Measurements from ENCODE around the gene TM9SF1. TPM values are rescaled to one million over a fixed set of nuclear protein-coding genes. Genes with fewer than 3 reads are reported as not detected.

Gene TM9SF1
- total RNA-seq, 3 donors from 2014 or later, result 52.3 to 75.7 (median 71.1) TPM

DNA sequence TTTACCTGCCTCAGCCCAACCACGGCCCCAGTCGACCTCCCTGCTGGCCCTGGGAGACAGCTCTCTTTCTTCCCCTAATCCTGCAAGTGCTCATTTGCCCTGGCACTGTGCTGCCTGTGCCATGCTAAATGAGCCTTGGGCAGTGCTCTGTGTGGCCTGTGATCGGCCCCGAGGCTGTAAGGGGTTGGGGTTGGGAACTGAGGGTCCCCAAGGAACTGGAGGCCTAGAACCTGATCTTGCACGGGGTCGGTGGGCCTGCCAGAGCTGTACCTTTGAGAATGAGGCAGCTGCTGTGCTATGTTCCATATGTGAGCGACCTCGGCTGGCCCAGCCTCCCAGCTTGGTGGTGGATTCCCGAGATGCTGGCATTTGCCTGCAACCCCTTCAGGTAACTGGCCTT, 45.2 kb downstream of the TM9SF1 start:
- Histone ChIP-seq H3K27ac (no peak overlapping the region), H3K27me3 (no peaks in the 10 kb centered on the region), H3K4me1 (peaks cover 4 to 9% of the 10 kb centered on the region in 2 donors), H3K9me3 (no peaks in the 10 kb centered on the region), H3K4me3 (no peak overlapping the region), H3K36me3 (peaks cover 11% of the 10 kb centered on the region)
- no peak for DNase-seq (ENCODE audit: low spot score in 2 of 2)
- intact Hi-C loops (cut with DNase I; ENCODE audit: low total_unique reads), result no loop called here
- TF ChIP-seq, protein P1, sequence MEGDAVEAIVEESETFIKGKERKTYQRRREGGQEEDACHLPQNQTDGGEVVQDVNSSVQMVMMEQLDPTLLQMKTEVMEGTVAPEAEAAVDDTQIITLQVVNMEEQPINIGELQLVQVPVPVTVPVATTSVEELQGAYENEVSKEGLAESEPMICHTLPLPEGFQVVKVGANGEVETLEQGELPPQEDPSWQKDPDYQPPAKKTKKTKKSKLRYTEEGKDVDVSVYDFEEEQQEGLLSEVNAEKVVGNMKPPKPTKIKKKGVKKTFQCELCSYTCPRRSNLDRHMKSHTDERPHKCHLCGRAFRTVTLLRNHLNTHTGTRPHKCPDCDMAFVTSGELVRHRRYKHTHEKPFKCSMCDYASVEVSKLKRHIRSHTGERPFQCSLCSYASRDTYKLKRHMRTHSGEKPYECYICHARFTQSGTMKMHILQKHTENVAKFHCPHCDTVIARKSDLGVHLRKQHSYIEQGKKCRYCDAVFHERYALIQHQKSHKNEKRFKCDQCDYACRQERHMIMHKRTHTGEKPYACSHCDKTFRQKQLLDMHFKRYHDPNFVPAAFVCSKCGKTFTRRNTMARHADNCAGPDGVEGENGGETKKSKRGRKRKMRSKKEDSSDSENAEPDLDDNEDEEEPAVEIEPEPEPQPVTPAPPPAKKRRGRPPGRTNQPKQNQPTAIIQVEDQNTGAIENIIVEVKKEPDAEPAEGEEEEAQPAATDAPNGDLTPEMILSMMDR (IDR thresholded peaks at IDR 0.05), result no peak
- TF ChIP-seq POLR2A (IDR thresholded peaks at IDR 0.05) (no peak), POLR2AphosphoS5 (IDR thresholded peaks at IDR 0.05) (no peak)

DNA sequence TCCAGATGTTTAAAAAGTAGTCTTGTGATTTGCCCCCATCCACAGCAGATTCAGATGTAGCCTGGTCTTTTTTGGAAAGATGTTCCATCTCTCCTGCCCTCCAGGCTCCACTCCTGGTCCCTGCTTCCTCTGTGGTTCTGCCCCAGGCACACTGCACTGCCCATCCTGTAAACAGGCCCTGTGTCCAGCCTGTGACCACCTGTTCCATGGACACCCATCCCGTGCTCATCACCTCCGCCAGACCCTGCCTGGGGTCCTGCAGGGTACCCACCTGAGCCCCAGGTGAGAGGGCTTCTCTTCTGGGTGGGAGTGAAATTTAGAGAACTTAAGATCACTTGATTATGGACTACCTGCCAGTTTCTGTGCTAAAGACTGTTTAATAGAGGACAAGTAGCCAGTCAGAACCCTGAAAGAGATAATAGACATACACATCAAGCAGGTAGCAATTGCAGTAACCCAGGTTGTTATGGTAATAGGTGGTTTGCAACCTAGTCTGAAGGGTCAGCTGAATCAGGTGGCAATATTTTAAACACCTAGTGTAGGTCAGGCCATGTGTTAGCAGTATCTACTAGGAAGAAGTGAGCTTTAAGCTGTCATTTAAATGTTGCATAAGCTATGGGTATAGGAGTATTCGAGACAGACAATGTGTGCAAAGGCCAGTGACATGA, 45.8 kb downstream of the TM9SF1 start:
- intact Hi-C loops (cut with DNase I; ENCODE audit: low total_unique reads), result no loop called here
- Histone ChIP-seq H3K9me3 (no peaks in the 10 kb centered on the region), H3K4me1 (peaks cover 4 to 9% of the 10 kb centered on the region in 2 donors), H3K27ac (no peak overlapping the region), H3K4me3 (no peak overlapping the region), H3K27me3 (no peaks in the 10 kb centered on the region), H3K36me3 (peaks cover 11% of the 10 kb centered on the region)
- no peak for DNase-seq (ENCODE audit: low spot score in 2 of 2)
- TF ChIP-seq POLR2AphosphoS5 (IDR thresholded peaks at IDR 0.05) (no peak), POLR2A (IDR thresholded peaks at IDR 0.05) (no peak)
- TF ChIP-seq, protein P1 (IDR thresholded peaks at IDR 0.05), result no peak

DNA sequence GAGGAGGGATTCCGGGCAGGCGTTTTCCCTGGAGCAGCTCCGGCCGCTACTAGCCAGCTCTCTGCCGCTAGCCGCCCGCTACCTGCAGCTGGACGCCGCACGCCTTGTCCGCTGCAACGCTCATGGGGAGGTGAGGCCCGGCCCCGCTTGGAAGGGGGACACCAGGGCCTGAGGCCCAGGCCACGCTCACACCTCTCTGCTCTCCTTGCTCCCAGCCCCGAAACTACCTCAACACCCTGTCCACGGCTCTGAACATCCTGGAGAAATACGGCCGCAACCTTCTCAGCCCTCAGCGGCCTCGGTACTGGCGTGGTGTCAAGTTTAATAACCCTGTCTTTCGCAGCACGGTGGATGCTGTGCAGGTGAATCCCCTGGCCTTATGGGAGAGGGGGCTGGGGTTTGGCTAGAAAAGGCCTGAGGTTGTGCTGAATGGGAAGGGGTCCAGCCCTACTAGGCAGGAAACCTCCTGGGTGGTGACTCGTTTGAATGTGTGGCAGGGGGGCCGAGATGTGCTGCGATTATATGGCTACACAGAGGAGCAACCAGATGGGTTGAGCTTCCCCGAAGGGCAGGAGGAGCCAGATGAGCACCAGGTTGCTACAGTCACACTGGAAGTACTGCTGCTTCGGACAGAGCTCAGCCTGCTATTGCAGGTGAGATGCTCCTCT, 47.3 kb downstream of the TM9SF1 start:
- intact Hi-C loops (cut with DNase I; ENCODE audit: low total_unique reads), result no loop called here
- Histone ChIP-seq H3K4me1 (peaks cover 4 to 9% of the 10 kb centered on the region in 2 donors), H3K9me3 (no peaks in the 10 kb centered on the region), H3K4me3 (peak overlapping the region; percentile 87 to 95 (median 94)), H3K27me3 (no peaks in the 10 kb centered on the region), H3K27ac (peak overlapping the region; percentile 86 to 94), H3K36me3 (peaks cover 11% of the 10 kb centered on the region)
- DNase-seq (ENCODE audit: low spot score in 2 of 2), result no peak
- TF ChIP-seq POLR2A (IDR thresholded peaks at IDR 0.05), result no peak
- TF ChIP-seq POLR2AphosphoS5 (IDR thresholded peaks at IDR 0.05), result no peak
- TF ChIP-seq, protein P1 (IDR thresholded peaks at IDR 0.05), result no peak

DNA sequence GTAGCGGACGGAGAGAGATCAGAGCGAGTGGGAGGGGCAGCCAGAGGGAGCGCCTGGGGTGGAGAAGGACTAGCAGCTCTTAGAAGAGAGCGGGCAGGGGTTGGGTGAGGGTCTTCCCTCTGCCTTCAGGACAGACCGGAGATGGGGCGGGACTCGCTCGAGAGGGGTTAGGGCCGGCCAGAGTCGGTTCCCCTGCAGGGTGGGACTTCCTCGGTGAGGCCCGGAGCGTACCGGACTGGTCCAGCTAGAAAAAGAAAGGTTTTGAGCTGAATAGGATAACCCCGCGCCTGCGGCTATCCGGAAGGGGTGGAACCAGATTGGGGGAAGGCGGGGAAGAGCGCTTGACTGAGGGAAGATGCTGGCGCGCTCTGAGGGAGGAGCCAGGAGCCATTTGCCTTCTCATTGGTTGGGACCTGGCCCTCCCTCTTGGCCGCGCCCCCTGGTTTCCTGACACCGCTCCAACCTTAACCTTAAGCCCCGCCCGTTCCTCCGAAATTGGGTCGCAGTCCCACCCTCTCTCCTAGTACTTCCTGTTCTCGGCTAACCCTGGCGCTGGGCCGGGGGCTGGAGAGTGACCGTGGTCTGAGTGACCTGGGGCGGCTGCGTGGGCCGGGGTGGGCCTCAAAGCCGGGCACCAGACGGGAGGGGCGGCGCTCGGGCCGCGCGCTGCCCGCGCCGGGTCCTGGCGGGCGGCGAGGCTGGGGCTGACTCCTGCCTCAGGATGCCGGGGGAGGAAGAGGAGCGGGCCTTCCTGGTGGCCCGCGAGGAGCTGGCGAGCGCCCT, 48.1 kb downstream of the TM9SF1 start, which contains the start of gene RNF31:
Gene RNF31, plus strand, starts transcription at position 521 of the 783 bp plus-strand sequence. Its CDS starts 201 bp downstream, at position 722.
- Histone ChIP-seq H3K27me3 (no peaks in the 10 kb centered on the region), H3K27ac (peak within 1 kb of the TSS; percentile 86 to 94), H3K36me3 (peaks cover 11% of the 10 kb centered on the region), H3K9me3 (no peaks in the 10 kb centered on the region), H3K4me3 (peak within 1 kb of the TSS; percentile 87 to 95 (median 94)), H3K4me1 (peaks cover 4 to 9% of the 10 kb centered on the region in 2 donors)
- TF ChIP-seq POLR2A (IDR thresholded peaks at IDR 0.05) (no peak), POLR2AphosphoS5 (IDR thresholded peaks at IDR 0.05) (peak in 2 of 3 donors; percentile 22 to 39)
- TF ChIP-seq, protein P1 (IDR thresholded peaks at IDR 0.05), result peak in 1 of 3 donors; percentile 2
- DNase-seq (ENCODE audit: low spot score in 2 of 2), result peak; percentile 98
- intact Hi-C loops (cut with DNase I; ENCODE audit: low total_unique reads), result no loop called here

Measured in breast epithelium (tissue), 4 donors.